Activated CD8-positive, alpha-beta T cell treated with anti-CD3 and anti-CD28 coated beads, Interleukin-2, amount 10 ng/mL, durations not matched to agents 7 days and 5 days (primary cell): ENCODE results near the gene CLIC3. TPM values are rescaled to one million over a fixed set of nuclear protein-coding genes. Genes with fewer than 3 reads are reported as not detected.

Source experiments
- ATAC-seq: fragments of 150-1000 bp; cut with Tn5 transposase; one replicate; pipeline ENCODE4 v1.10.0; 2021; ENCODE audit warnings: moderate library complexity
- CTCF ChIA-PET: fragments of 350-600 bp; sonication (Branson Sonifier 250); formaldehyde crosslinking; loops from one replicate; lab custom pipeline; 2021; ENCODE audit warnings: antibody characterized with exemption; lab: Charles Lee
- POLR2A ChIA-PET: fragments of 350-600 bp; sonication (Branson Sonifier 250); formaldehyde crosslinking; loops from one replicate; lab custom pipeline; 2021; ENCODE audit warnings: antibody characterized with exemption; lab: Charles Lee
- DNase-seq: peaks from one replicate; pipeline ENCODE4 v3.0.0-alpha.2; 2020
- H3K27ac Mint-ChIP-seq: one replicate; pipeline ENCODE4 v1.8.0; 2021; ENCODE audit warnings: mild to moderate bottlenecking, mixed read lengths
- H3K27me3 Mint-ChIP-seq: one replicate; pipeline ENCODE4 v1.8.0; 2021; ENCODE audit warnings: low read depth, mixed read lengths
- H3K36me3 Mint-ChIP-seq: one replicate; pipeline ENCODE4 v1.8.0; 2021; ENCODE audit warnings: low read depth, mixed read lengths
- H3K4me1 Mint-ChIP-seq: one replicate; pipeline ENCODE4 v1.8.0; 2021; ENCODE audit warnings: low read depth, mixed read lengths
- H3K4me3 Mint-ChIP-seq: one replicate; pipeline ENCODE4 v1.8.0; 2021; ENCODE audit warnings: mild to moderate bottlenecking, mixed read lengths
- H3K9me3 Mint-ChIP-seq: one replicate; pipeline ENCODE4 v1.8.0; 2022; ENCODE audit warnings: mixed read lengths; ENCODE audit not compliant: insufficient read depth
- total RNA-seq, 2 experiments: library from RNA; stranded (reverse); gene quantifications; one replicate each; pipeline ENCODE4 v1.2.3, GENCODE V29; 2021

Gene CLIC3
- total RNA-seq, 2 experiments from 2014 or later: 3.6 to 4.8 TPM

GRCh38 chr9:136968333-136969127 lies 27.8 kb downstream of the CLIC3 start:
- H3K36me3 Mint-ChIP-seq: no peaks in the 10 kb centered on the region
- POLR2A ChIA-PET: no interaction called here
- DNase-seq (no peak), ATAC-seq (no peak)
- no peaks in the 10 kb centered on the region for H3K9me3 Mint-ChIP-seq
- H3K4me1 Mint-ChIP-seq: peaks cover 24% of the 10 kb centered on the region
- H3K4me3 Mint-ChIP-seq: no peak overlapping the region
- CTCF ChIA-PET: interaction anchor here (1.4 kb wide), 1 partner anchor 67 kb away, joined by 4 read pairs; no protein-coding TSS in a partner anchor
- no peaks in the 10 kb centered on the region for H3K27me3 Mint-ChIP-seq
- no peak overlapping the region for H3K27ac Mint-ChIP-seq

DNA sequence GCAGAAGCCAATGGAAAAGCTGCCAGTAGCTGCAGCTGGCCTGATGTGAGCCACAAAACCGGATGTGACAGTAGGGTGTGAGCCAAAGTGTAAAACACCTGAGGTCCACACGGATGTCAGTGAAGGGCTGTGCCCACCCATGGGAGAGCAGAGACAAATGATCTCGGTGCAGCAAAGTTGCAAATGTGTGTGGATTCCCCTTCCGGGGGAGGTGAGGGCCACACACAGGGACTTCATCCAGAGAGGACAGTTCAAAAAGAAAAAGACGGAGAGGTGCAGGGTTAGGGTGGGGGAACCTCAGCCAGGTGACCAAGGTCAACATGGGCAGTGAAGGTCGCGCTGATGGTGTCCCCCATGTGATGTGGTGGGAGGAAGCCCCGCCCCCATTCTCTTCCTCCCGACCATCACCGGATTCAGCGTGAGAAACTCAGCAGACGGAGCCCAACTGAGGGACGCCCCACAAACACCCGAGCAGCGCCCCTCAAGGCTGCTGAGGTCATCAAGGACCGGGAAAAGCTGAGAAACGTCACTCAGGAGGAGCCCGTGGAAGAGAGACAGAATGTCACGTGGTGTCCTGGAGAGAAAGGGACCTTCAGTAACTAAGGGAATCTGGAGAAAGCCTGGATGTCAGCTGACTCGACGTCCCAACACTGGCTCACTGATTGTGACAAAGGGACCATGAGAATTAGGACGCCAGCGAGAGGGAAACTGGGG lies 30.4 kb downstream of the CLIC3 start:
- CTCF ChIA-PET: interaction anchor here (1.1 to 3.6 kb wide), 4 partner anchors 10 to 68 kb away, joined by 4 to 11 read pairs (median 8); no protein-coding TSS in a partner anchor
- Mint-ChIP-seq H3K27ac (peak overlapping the region; percentile 89), H3K4me1 (peaks cover 39% of the 10 kb centered on the region), H3K36me3 (no peaks in the 10 kb centered on the region), H3K27me3 (no peaks in the 10 kb centered on the region), H3K9me3 (no peaks in the 10 kb centered on the region), H3K4me3 (peak overlapping the region; percentile 39)
- ATAC-seq (peak; percentile 62), DNase-seq (peak; percentile 72)
- POLR2A ChIA-PET: no interaction called here

GRCh38 chr9:136964833-136965422 lies 31.4 kb downstream of the CLIC3 start:
- H3K27ac Mint-ChIP-seq: peak overlapping the region; percentile 46
- no peaks in the 10 kb centered on the region for H3K36me3 Mint-ChIP-seq
- POLR2A ChIA-PET: no interaction called here
- no peak for DNase-seq
- no peaks in the 10 kb centered on the region for H3K27me3 Mint-ChIP-seq
- CTCF ChIA-PET: interaction anchor here (1.0 to 3.6 kb wide), 4 partner anchors 11 to 82 kb away, joined by 3 to 11 read pairs (median 8); no protein-coding TSS in a partner anchor
- H3K4me3 Mint-ChIP-seq: no peak overlapping the region
- H3K9me3 Mint-ChIP-seq: no peaks in the 10 kb centered on the region
- peaks cover 49% of the 10 kb centered on the region for H3K4me1 Mint-ChIP-seq
- ATAC-seq: no peak

- Mint-ChIP-seq H3K27ac (no peak overlapping the region), H3K4me1 (peaks cover 56% of the 10 kb centered on the region), H3K9me3 (no peaks in the 10 kb centered on the region), H3K36me3 (no peaks in the 10 kb centered on the region), H3K4me3 (no peak overlapping the region), H3K27me3 (no peaks in the 10 kb centered on the region)
- ATAC-seq (no peak), DNase-seq (no peak)
- POLR2A ChIA-PET: no interaction called here
- CTCF ChIA-PET: interaction anchor here (1.0 to 3.6 kb wide), 3 partner anchors 11 to 83 kb away, joined by 3 to 11 read pairs (median 11); no protein-coding TSS in a partner anchor
Observed at GRCh38 chr9:136964171-136964689, 32.1 kb downstream of the CLIC3 start.

DNA sequence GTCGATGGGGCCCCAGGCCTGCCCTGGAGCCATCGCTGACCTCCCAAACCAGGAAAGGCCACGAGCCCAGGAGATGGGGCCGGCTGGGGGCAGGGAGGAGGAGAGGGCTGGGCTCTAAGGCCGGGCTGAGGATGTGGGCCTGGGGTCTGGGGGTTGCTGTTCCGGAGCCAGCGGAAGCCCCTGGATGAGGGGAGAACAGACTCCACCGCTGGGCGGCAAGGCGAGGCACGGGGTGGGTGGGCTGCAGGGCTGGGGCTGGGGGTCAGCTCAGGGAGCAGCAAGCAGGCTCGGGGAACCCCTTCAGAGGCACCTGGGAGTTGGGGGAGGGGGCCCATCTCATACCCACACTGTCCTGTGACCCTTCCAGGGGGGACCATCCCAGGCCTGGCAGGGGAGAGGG lies 32.6 kb downstream of the CLIC3 start:
- CTCF ChIA-PET: interaction anchor here (3.6 kb wide), 1 partner anchor 12 kb away, joined by 11 read pairs; no protein-coding TSS in a partner anchor
- Mint-ChIP-seq H3K4me1 (peaks cover 57% of the 10 kb centered on the region), H3K36me3 (no peaks in the 10 kb centered on the region), H3K27me3 (no peaks in the 10 kb centered on the region), H3K27ac (no peak overlapping the region), H3K9me3 (no peaks in the 10 kb centered on the region), H3K4me3 (no peak overlapping the region)
- DNase-seq (no peak), ATAC-seq (no peak)
- POLR2A ChIA-PET: no interaction called here

DNA sequence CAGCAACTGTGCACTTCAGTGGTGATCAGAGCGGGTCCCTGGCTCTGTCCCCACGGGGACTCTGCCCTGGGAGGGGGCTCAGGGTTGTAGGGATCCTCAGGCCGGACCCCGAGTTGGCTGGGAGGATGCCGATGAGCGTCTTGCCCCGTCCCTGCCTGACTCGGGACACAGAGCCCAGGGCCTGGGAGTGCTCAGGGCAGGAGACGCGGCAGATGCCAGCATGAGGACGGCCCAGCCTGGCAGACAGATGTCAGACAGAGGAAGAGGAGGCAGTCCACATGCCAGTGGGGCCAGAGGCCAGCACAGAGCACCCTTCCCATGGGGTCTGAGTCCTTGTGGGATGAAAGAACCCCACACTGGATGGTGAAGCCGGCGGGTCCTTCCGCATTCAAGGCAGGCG lies 33.0 kb downstream of the CLIC3 start:
- no peak for DNase-seq
- ChIA-PET CTCF (no interaction called here), POLR2A (no interaction called here)
- ATAC-seq: no peak
- Mint-ChIP-seq H3K4me1 (peaks cover 57% of the 10 kb centered on the region), H3K27ac (peak overlapping the region; percentile 64), H3K36me3 (no peaks in the 10 kb centered on the region), H3K27me3 (no peaks in the 10 kb centered on the region), H3K4me3 (no peak overlapping the region), H3K9me3 (no peaks in the 10 kb centered on the region)

GRCh38 chr9:136962701-136963248 lies 33.6 kb downstream of the CLIC3 start:
- ATAC-seq (no peak), DNase-seq (no peak)
- no peak overlapping the region for H3K4me3 Mint-ChIP-seq
- H3K27me3 Mint-ChIP-seq: no peaks in the 10 kb centered on the region
- ChIA-PET POLR2A (interaction anchor here (0.6 kb wide), 1 partner anchor 52 kb away, joined by 3 read pairs; no protein-coding TSS in a partner anchor), CTCF (interaction anchor here (1.2 kb wide), 1 partner anchor 12 kb away, joined by 3 read pairs; no protein-coding TSS in a partner anchor)
- H3K27ac Mint-ChIP-seq: peak overlapping the region; percentile 64
- H3K9me3 Mint-ChIP-seq: no peaks in the 10 kb centered on the region
- H3K4me1 Mint-ChIP-seq: peaks cover 59% of the 10 kb centered on the region
- H3K36me3 Mint-ChIP-seq: no peaks in the 10 kb centered on the region

DNA sequence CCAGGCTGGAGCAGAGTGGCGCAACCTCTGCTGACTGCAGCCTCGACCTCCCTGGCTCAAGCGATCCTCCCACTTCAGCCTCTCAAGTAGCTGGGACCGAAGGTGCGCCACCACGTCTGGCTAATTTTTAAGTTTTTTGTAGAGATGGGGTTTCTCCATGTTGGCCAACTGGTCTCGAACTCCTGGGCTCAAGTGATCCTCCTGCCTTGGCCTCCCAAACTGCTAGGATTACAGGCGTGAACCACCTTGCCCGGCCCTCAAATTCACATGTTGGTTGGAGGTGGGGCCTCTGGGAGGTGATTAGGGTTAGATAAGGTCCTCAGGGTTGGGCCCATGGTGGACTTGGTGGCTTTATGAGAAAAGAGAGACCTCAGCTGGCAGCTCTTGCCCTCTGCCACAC lies 34.2 kb downstream of the CLIC3 start:
- Mint-ChIP-seq H3K27me3 (no peaks in the 10 kb centered on the region), H3K9me3 (no peaks in the 10 kb centered on the region), H3K36me3 (no peaks in the 10 kb centered on the region), H3K27ac (no peak overlapping the region), H3K4me3 (no peak overlapping the region), H3K4me1 (peaks cover 59% of the 10 kb centered on the region)
- DNase-seq (no peak), ATAC-seq (no peak)
- POLR2A ChIA-PET: interaction anchor here (0.6 kb wide), 1 partner anchor 52 kb away, joined by 3 read pairs; no protein-coding TSS in a partner anchor
- CTCF ChIA-PET: interaction anchor here (1.2 kb wide), 2 partner anchors 13 to 73 kb away, joined by 3 to 4 read pairs; no protein-coding TSS in a partner anchor

DNA sequence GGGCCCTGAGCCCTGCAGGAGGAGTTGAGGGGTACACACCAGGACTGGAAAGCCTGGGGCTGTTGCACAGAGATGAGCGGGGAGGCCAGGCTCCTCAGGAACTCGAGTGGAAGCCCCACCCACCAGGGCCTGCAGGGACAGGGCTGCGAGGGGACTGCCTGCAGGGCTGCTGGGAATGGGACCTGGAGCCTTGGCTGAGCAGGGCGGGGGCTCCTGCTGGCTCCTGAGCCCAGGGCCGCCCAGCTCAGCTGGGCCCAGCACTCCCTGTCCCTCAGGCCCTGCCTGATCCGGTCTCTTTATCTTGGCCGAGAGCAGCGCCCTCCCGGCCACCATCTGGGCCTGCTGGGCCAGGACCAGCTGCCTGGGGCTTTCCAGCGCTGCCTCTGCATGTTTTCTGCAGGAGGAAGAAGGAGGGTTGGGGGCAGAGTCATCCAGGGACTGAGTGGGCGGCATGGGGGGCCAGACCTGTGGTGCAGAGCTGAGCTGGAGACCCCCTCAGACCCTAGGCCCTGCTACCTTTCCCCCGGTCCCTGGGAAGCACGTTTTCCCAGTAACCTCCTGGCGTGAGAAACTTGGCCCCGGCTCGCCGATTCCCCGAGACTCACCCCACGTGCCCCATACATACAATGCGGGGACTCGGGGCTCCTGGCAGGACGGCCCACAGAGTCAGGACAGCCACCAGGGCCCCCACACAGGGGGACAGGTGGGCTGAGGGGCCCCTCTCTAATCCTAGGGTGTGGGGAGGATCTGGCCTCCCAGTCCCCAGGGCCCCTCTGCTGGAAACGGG lies 34.9 kb downstream of the CLIC3 start:
- ATAC-seq: no peak
- no peak for DNase-seq
- Mint-ChIP-seq H3K27ac (no peak overlapping the region), H3K36me3 (no peaks in the 10 kb centered on the region), H3K9me3 (no peaks in the 10 kb centered on the region), H3K4me3 (no peak overlapping the region), H3K27me3 (no peaks in the 10 kb centered on the region), H3K4me1 (peaks cover 57% of the 10 kb centered on the region)
- POLR2A ChIA-PET: no interaction called here
- CTCF ChIA-PET: interaction anchor here (1.2 kb wide), 2 partner anchors 14 to 74 kb away, joined by 3 to 4 read pairs; no protein-coding TSS in a partner anchor

DNA sequence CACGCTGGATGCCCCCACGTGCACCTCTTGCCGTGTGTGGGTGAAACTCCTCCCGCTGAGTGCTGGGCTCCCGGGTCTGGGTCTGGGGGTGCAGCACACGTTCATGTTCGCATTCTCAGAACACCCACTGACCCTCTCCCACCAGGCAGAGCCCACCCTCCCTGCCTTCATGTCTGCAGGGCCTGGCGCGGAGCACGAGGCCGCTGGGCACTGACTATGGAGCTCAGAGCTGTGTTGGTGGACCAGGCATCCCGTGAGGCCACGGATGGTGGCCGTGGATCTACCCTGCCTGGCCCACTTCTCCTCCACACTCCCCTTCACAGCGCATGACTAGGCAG lies 35.5 kb downstream of the CLIC3 start:
- ChIA-PET POLR2A (no interaction called here), CTCF (interaction anchor here (1.2 kb wide), 1 partner anchor 74 kb away, joined by 4 read pairs; no protein-coding TSS in a partner anchor)
- Mint-ChIP-seq H3K27me3 (no peaks in the 10 kb centered on the region), H3K4me3 (no peak overlapping the region), H3K9me3 (no peaks in the 10 kb centered on the region), H3K27ac (no peak overlapping the region), H3K36me3 (no peaks in the 10 kb centered on the region), H3K4me1 (peaks cover 52% of the 10 kb centered on the region)
- no peak for DNase-seq
- ATAC-seq: no peak
